ENCODE data around the gene LOXHD1.

Gene LOXHD1

DNA sequence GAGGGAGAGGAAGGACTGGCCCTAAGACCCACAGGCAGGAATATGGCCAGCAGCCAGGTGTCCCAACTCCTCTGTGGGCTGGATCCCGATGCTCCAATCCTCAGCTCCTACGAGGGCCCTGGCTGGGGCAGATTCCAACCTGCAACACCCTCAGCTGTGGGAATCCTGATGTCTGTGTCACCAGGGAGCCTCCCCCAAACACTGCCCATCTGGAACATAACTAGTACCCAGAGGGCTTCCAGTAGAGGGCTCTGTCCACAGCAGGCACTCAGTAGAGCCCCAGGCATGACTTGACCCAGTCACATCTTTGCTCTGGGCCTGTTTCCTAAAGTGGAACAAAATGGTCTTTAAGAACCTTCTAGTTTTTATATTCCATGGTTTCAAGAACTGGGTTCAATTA is 20.6 kb upstream of the LOXHD1 start (continued):
- TF ChIP-seq, protein P1, sequence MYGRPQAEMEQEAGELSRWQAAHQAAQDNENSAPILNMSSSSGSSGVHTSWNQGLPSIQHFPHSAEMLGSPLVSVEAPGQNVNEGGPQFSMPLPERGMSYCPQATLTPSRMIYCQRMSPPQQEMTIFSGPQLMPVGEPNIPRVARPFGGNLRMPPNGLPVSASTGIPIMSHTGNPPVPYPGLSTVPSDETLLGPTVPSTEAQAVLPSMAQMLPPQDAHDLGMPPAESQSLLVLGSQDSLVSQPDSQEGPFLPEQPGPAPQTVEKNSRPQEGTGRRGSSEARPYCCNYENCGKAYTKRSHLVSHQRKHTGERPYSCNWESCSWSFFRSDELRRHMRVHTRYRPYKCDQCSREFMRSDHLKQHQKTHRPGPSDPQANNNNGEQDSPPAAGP (tag by site-specific recombination; IDR thresholded peaks at IDR 0.05): no peak
- TF ChIP-seq, protein P2, sequence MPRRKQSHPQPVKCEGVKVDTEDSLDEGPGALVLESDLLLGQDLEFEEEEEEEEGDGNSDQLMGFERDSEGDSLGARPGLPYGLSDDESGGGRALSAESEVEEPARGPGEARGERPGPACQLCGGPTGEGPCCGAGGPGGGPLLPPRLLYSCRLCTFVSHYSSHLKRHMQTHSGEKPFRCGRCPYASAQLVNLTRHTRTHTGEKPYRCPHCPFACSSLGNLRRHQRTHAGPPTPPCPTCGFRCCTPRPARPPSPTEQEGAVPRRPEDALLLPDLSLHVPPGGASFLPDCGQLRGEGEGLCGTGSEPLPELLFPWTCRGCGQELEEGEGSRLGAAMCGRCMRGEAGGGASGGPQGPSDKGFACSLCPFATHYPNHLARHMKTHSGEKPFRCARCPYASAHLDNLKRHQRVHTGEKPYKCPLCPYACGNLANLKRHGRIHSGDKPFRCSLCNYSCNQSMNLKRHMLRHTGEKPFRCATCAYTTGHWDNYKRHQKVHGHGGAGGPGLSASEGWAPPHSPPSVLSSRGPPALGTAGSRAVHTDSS (tag by site-specific recombination; IDR thresholded peaks at IDR 0.05): no peak
- TF ChIP-seq ZNF514 (tag by site-specific recombination; IDR thresholded peaks at IDR 0.05): no peak
- TF ChIP-seq ZIC2 (tag by site-specific recombination; IDR thresholded peaks at IDR 0.05): no peak
- TF ChIP-seq ZNF791 (tag by site-specific recombination; IDR thresholded peaks at IDR 0.05): no peak

DNA sequence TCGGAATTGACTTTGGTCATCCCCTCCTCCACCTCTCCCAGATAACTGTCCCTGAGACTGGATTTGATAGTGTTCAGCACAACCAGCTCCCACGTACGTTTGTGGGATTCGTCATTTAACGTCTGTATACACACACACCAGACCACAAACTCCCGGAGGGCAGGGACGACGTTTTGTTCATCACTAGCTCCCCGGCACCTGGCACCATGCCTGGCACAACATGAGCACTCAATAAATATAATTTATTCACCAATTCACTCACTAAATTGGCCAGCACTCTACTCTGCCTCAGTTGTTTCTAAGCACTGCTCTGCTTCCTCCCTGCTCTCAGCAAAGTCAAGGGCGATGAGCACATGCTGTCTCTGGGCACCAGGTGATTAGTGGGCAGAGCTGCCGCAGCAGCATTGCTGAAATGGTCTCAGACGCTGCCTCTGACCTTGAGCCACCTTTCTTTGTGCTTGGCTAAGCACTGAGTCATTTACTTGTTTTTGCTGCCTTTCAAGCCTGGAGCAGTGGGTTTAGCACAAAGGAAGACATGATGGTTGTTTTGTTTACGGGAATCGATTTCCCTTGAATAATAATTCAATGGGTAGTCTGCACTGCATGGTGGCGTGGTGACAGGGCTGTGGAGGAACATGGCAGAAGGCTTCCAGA is 19.3 kb upstream of the LOXHD1 start:
- Histone ChIP-seq H3K4me3 (ENCODE audit: low read depth, low read length) (no peak overlapping the region), H3K27ac (ENCODE audit: extremely low read depth, low read depth, low read length) (no peak overlapping the region), H3K36me3 (ENCODE audit: control insufficient read depth in 2 of 2, insufficient read depth in 1 of 2, low read length in 2 of 2) (no peaks in the 10 kb centered on the region), H3K9me3 (ENCODE audit: control insufficient read depth, insufficient read depth, low read depth, low read length) (no peaks in the 10 kb centered on the region), H3K4me1 (ENCODE audit: control insufficient read depth, insufficient read depth, low read length) (0 out of 2 replicates have a peak, but pooled peaks cover 5% of the 10 kb centered on the region)
- peak; percentile 26; the same call in 1 of the 2 replicates for TF ChIP-seq ZNF792 (tag by site-specific recombination; IDR thresholded peaks at IDR 0.05)
- TF ChIP-seq ZNF843 (tag by site-specific recombination; IDR thresholded peaks at IDR 0.05): 0 out of 2 replicates have a peak, but pooled peaks have one; percentile 28
- peak; percentile 51 for TF ChIP-seq ZFHX2 (tag by site-specific recombination; conservative IDR thresholded peaks at IDR 0.05)
- no peak for TF ChIP-seq ZBTB48 (tag by site-specific recombination; IDR thresholded peaks at IDR 0.05)
- TF ChIP-seq EGR2 (tag by site-specific recombination; IDR thresholded peaks at IDR 0.05; ENCODE audit: low read depth): peak; percentile 39
- TF ChIP-seq WT1 (tag by site-specific recombination; IDR thresholded peaks at IDR 0.05): no peak
- TF ChIP-seq MZF1 (tag by site-specific recombination; IDR thresholded peaks at IDR 0.05; ENCODE audit: borderline replicate concordance): 0 out of 2 replicates have a peak, but pooled peaks have one; percentile 37
- peak; percentile 40 for TF ChIP-seq FEZF1 (tag by site-specific recombination; IDR thresholded peaks at IDR 0.05)
- ChIA-PET CTCF (interaction anchor here (0.6 to 2.1 kb wide), 5 partner anchors 9 to 503 kb away, joined by 3 to 9 read pairs (median 3); no protein-coding TSS in a partner anchor), POLR2A (no interaction called here)

DNA sequence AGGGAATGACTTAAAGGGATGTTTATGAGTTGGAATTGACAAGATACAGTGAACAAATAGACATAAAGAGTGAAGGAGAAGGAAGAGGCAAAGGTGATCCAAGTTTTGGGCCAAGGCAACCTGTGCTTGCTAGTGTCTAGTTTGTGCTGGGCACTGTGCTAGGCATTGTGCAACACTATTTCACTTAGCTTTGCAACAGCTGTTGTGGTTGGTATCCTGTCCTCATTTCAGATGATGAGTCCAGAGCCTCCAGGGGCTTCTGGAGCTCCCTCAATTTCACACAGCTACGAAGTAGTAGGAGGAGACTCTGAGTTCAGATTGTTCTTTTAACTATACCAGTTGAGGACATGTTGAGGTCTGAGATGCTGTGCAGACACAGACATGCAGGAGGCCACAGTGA is 18.1 kb upstream of the LOXHD1 start:
- no peak overlapping the region for H3K27ac ChIP-seq (ENCODE audit: extremely low read depth, low read depth, low read length)
- TF ChIP-seq ZNF544 (tag by site-specific recombination; IDR thresholded peaks at IDR 0.05): no peak
- no peak for TF ChIP-seq ZNF560 (tag by site-specific recombination; IDR thresholded peaks at IDR 0.05; ENCODE audit: borderline replicate concordance)
- no peak for TF ChIP-seq ZNF658 (tag by site-specific recombination; IDR thresholded peaks at IDR 0.05)
- TF ChIP-seq ZNF266 (tag by site-specific recombination; IDR thresholded peaks at IDR 0.05; ENCODE audit: low read depth): no peak
- TF ChIP-seq ZBTB1 (tag by site-specific recombination; IDR thresholded peaks at IDR 0.05): no peak
- no peak for TF ChIP-seq ZNF155 (tag by site-specific recombination; IDR thresholded peaks at IDR 0.05)
- ChIA-PET CTCF (interaction anchor here (0.6 to 2.1 kb wide), 5 partner anchors 17 to 953 kb away, joined by 3 to 9 read pairs (median 3); no protein-coding TSS in a partner anchor), POLR2A (interaction anchor here (0.5 kb wide), 1 partner anchor 532 kb away, joined by 4 read pairs; no protein-coding TSS in a partner anchor)
- no peak overlapping the region for H3K4me3 ChIP-seq (ENCODE audit: low read depth, low read length)
- H3K4me1 ChIP-seq (ENCODE audit: control insufficient read depth, insufficient read depth, low read length): 0 out of 2 replicates have a peak, but pooled peaks cover 5% of the 10 kb centered on the region
- H3K36me3 ChIP-seq (ENCODE audit: control insufficient read depth in 2 of 2, insufficient read depth in 1 of 2, low read length in 2 of 2): no peaks in the 10 kb centered on the region
- no peaks in the 10 kb centered on the region for H3K9me3 ChIP-seq (ENCODE audit: control insufficient read depth, insufficient read depth, low read depth, low read length)

Data from HEK293 (cell line).